ENCODE measurements around the gene IL5. TPM values are rescaled to one million over a fixed set of nuclear protein-coding genes. Genes with fewer than 3 reads are reported as not detected.

The IL5 gene
- total RNA-seq, 1 experiment from 2014 or later: not detected

GRCh38 chr5:132540764-132541163, 2.6 kb downstream of the IL5 start:
- TF ChIP-seq CTCF (conservative IDR thresholded peaks at IDR 0.05; ENCODE audit: low read depth, low read length): no peak
- TF ChIP-seq EZH2 (IDR thresholded peaks at IDR 0.05; ENCODE audit: borderline replicate concordance, low read depth, low read length, poor library complexity, severe bottlenecking): no peak
- Histone ChIP-seq H3K27me3 (replicated peaks; ENCODE audit: insufficient read depth, low read depth, low read length, poor library complexity) (peaks cover 5% of the 10 kb centered on the region), H3K27ac (ENCODE audit: low read depth, low read length, poor library complexity, severe bottlenecking) (no peak overlapping the region), H3K9me3 (ENCODE audit: low read depth, low read length, poor library complexity, severe bottlenecking) (no peaks in the 10 kb centered on the region), H3K4me3 (ENCODE audit: low read depth, low read length, poor library complexity, severe bottlenecking) (no peak overlapping the region), H3K4me1 (ENCODE audit: insufficient read depth, low read length, poor library complexity, severe bottlenecking) (no peaks in the 10 kb centered on the region), H3K36me3 (ENCODE audit: insufficient read depth, low read length, poor library complexity, severe bottlenecking) (no peaks in the 10 kb centered on the region)
- intact Hi-C loops (cut with micrococcal nuclease; ENCODE audit: unreplicated experiment): no loop called here
- DNase-seq (ENCODE audit: low spot score): no peak
- ChIA-PET CTCF (no interaction called here), POLR2A (ENCODE audit: low non-redundant PET) (no interaction called here)
- BruUV-seq (replicated peaks): no TSS peak

GRCh38 chr5:132540149-132540548, 3.2 kb downstream of the IL5 start:
- intact Hi-C loops (cut with micrococcal nuclease; ENCODE audit: unreplicated experiment): no loop called here
- CTCF ChIA-PET: no interaction called here
- Histone ChIP-seq H3K36me3 (ENCODE audit: insufficient read depth, low read length, poor library complexity, severe bottlenecking) (no peaks in the 10 kb centered on the region), H3K27ac (ENCODE audit: low read depth, low read length, poor library complexity, severe bottlenecking) (no peak overlapping the region), H3K4me1 (ENCODE audit: insufficient read depth, low read length, poor library complexity, severe bottlenecking) (no peaks in the 10 kb centered on the region), H3K4me3 (ENCODE audit: low read depth, low read length, poor library complexity, severe bottlenecking) (no peak overlapping the region), H3K9me3 (ENCODE audit: low read depth, low read length, poor library complexity, severe bottlenecking) (no peaks in the 10 kb centered on the region), H3K27me3 (replicated peaks; ENCODE audit: insufficient read depth, low read depth, low read length, poor library complexity) (peaks cover 11% of the 10 kb centered on the region)
- no peak for TF ChIP-seq EZH2 (IDR thresholded peaks at IDR 0.05; ENCODE audit: borderline replicate concordance, low read depth, low read length, poor library complexity, severe bottlenecking)
- TF ChIP-seq CTCF (conservative IDR thresholded peaks at IDR 0.05; ENCODE audit: low read depth, low read length): no peak
- no TSS peak for BruUV-seq (replicated peaks)
- no peak for DNase-seq (ENCODE audit: low spot score)
- POLR2A ChIA-PET (ENCODE audit: low non-redundant PET): interaction anchor here (0.7 kb wide), 1 partner anchor 16 kb away, joined by 3 read pairs; the partner anchor contains the start of gene RAD50

GRCh38 chr5:132539716-132540115, 3.6 kb downstream of the IL5 start:
- H3K9me3 ChIP-seq (ENCODE audit: low read depth, low read length, poor library complexity, severe bottlenecking): no peaks in the 10 kb centered on the region
- H3K36me3 ChIP-seq (ENCODE audit: insufficient read depth, low read length, poor library complexity, severe bottlenecking): no peaks in the 10 kb centered on the region
- TF ChIP-seq CTCF (conservative IDR thresholded peaks at IDR 0.05; ENCODE audit: low read depth, low read length): no peak
- TF ChIP-seq EZH2 (IDR thresholded peaks at IDR 0.05; ENCODE audit: borderline replicate concordance, low read depth, low read length, poor library complexity, severe bottlenecking): no peak
- ChIA-PET CTCF (no interaction called here), POLR2A (ENCODE audit: low non-redundant PET) (interaction anchor here (0.7 kb wide), 1 partner anchor 17 kb away, joined by 3 read pairs; the partner anchor contains the start of gene RAD50)
- intact Hi-C loops (cut with micrococcal nuclease; ENCODE audit: unreplicated experiment): no loop called here
- no peaks in the 10 kb centered on the region for H3K4me1 ChIP-seq (ENCODE audit: insufficient read depth, low read length, poor library complexity, severe bottlenecking)
- no peak overlapping the region for H3K27ac ChIP-seq (ENCODE audit: low read depth, low read length, poor library complexity, severe bottlenecking)
- BruUV-seq (replicated peaks): no TSS peak
- H3K27me3 ChIP-seq (replicated peaks; ENCODE audit: insufficient read depth, low read depth, low read length, poor library complexity): peaks cover 15% of the 10 kb centered on the region
- H3K4me3 ChIP-seq (ENCODE audit: low read depth, low read length, poor library complexity, severe bottlenecking): no peak overlapping the region
- DNase-seq (ENCODE audit: low spot score): no peak

Measured in A673 (cell line).